Activated CD4-positive, CD25-positive, alpha-beta regulatory T cell treated with anti-CD3 and anti-CD28 coated beads, Interleukin-2, amount 50 U/mL, for 24 hours (primary cell): ENCODE results near the gene NLRP14.

Experiments
- ATAC-seq, 2 donors: fragments of 150-1000 bp; cut with Tn5 transposase; one replicate each; pipeline ENCODE4 v1.10.0; 2021; ENCODE audit warnings: mild to moderate bottlenecking in 1 of 2, moderate library complexity in 1 of 2

Gene NLRP14

GRCh38 chr11:7056828-7057513, 36.7 kb downstream of the NLRP14 start:
- ATAC-seq: no peak

GRCh38 chr11:7057641-7058040, 37.4 kb downstream of the NLRP14 start:
- no peak for ATAC-seq

- ATAC-seq: no peak
These were observed 40.6 kb downstream of the NLRP14 start for GRCh38 chr11:7060868-7061267.

GRCh38 chr11:7062534-7062933, 42.3 kb downstream of the NLRP14 start:
- no peak for ATAC-seq

GRCh38 chr11:7072401-7073028, 52.2 kb downstream of the NLRP14 start:
- ATAC-seq: no peak

- no peak for ATAC-seq
These were observed 56.8 kb downstream of the NLRP14 start for GRCh38 chr11:7077101-7077500.

GRCh38 chr11:7079545-7080135, 59.4 kb downstream of the NLRP14 start:
- no peak for ATAC-seq

GRCh38 chr11:7080900-7081299, 60.6 kb downstream of the NLRP14 start:
- no peak for ATAC-seq

- no peak for ATAC-seq
These were observed 61.2 kb downstream of the NLRP14 start for GRCh38 chr11:7081441-7081840.

- ATAC-seq: no peak
These were observed 68.6 kb downstream of the NLRP14 start, which contains the start of gene RBMXL2 for GRCh38 chr11:7088921-7089320. RBMXL2 (plus strand) TSS chr11:7088998; CDS start chr11:7089121, 123 bp downstream.

- no peak for ATAC-seq
These were observed 69.3 kb downstream of the NLRP14 start for GRCh38 chr11:7089328-7090251.

GRCh38 chr11:7098235-7098832, 78.1 kb downstream of the NLRP14 start:
- ATAC-seq: peak in 1 of 2 donors; percentile 33

- no peak for ATAC-seq
These were observed 95.5 kb downstream of the NLRP14 start for GRCh38 chr11:7115780-7116179.

- no peak for ATAC-seq
These were observed 96.1 kb downstream of the NLRP14 start for GRCh38 chr11:7116370-7116769.
